ENCODE measurements around the gene FAM237A. TPM values are rescaled to one million over a fixed set of nuclear protein-coding genes. Genes with fewer than 3 reads are reported as not detected.

Gene FAM237A
- total RNA-seq, 1 experiment from 2014 or later = not detected

GRCh38 chr2:206616151-206616550 is 26.1 kb upstream of the FAM237A start:
- peak; percentile 2 for DNase-seq
- H3K27me3 Mint-ChIP-seq (ENCODE audit: unreplicated experiment) = no peaks in the 10 kb centered on the region
- intact Hi-C loops (cut with micrococcal nuclease; ENCODE audit: unreplicated experiment) = no loop called here
- no peak for TF ChIP-seq CTCF (IDR thresholded peaks at IDR 0.05; ENCODE audit: unreplicated experiment)
- H3K4me3 Mint-ChIP-seq (ENCODE audit: low read depth, unreplicated experiment) = no peak overlapping the region
- no peaks in the 10 kb centered on the region for H3K36me3 Mint-ChIP-seq (ENCODE audit: insufficient read depth, unreplicated experiment)
- no TSS peak for BruUV-seq (replicated peaks)
- no peak overlapping the region for H3K27ac Mint-ChIP-seq (ENCODE audit: unreplicated experiment)
- H3K9me3 Mint-ChIP-seq (ENCODE audit: low read depth, unreplicated experiment) = no peaks in the 10 kb centered on the region
- CTCF ChIA-PET = no interaction called here
- peaks cover 20% of the 10 kb centered on the region for H3K4me1 Mint-ChIP-seq (ENCODE audit: low read depth, unreplicated experiment)

- no peaks in the 10 kb centered on the region for H3K9me3 Mint-ChIP-seq (ENCODE audit: low read depth, unreplicated experiment)
- no peak for DNase-seq
- H3K4me1 Mint-ChIP-seq (ENCODE audit: low read depth, unreplicated experiment) = peaks cover 20% of the 10 kb centered on the region
- no peaks in the 10 kb centered on the region for H3K36me3 Mint-ChIP-seq (ENCODE audit: insufficient read depth, unreplicated experiment)
- BruUV-seq (replicated peaks) = no TSS peak
- CTCF ChIA-PET = no interaction called here
- intact Hi-C loops (cut with micrococcal nuclease; ENCODE audit: unreplicated experiment) = no loop called here
- no peak overlapping the region for H3K27ac Mint-ChIP-seq (ENCODE audit: unreplicated experiment)
- TF ChIP-seq CTCF (IDR thresholded peaks at IDR 0.05; ENCODE audit: unreplicated experiment) = no peak
- no peak overlapping the region for H3K4me3 Mint-ChIP-seq (ENCODE audit: low read depth, unreplicated experiment)
- no peaks in the 10 kb centered on the region for H3K27me3 Mint-ChIP-seq (ENCODE audit: unreplicated experiment)
These were observed 23.3 kb upstream of the FAM237A start for GRCh38 chr2:206619011-206619410.

GRCh38 chr2:206626108-206626507 is 16.2 kb upstream of the FAM237A start:
- H3K27me3 Mint-ChIP-seq (ENCODE audit: unreplicated experiment) = peaks cover 29% of the 10 kb centered on the region
- no peaks in the 10 kb centered on the region for H3K4me1 Mint-ChIP-seq (ENCODE audit: low read depth, unreplicated experiment)
- H3K27ac Mint-ChIP-seq (ENCODE audit: unreplicated experiment) = no peak overlapping the region
- no peak for TF ChIP-seq CTCF (IDR thresholded peaks at IDR 0.05; ENCODE audit: unreplicated experiment)
- no peaks in the 10 kb centered on the region for H3K9me3 Mint-ChIP-seq (ENCODE audit: low read depth, unreplicated experiment)
- CTCF ChIA-PET = no interaction called here
- no TSS peak for BruUV-seq (replicated peaks)
- no peak for DNase-seq
- intact Hi-C loops (cut with micrococcal nuclease; ENCODE audit: unreplicated experiment) = no loop called here
- H3K4me3 Mint-ChIP-seq (ENCODE audit: low read depth, unreplicated experiment) = no peak overlapping the region
- no peaks in the 10 kb centered on the region for H3K36me3 Mint-ChIP-seq (ENCODE audit: insufficient read depth, unreplicated experiment)

- TF ChIP-seq CTCF (IDR thresholded peaks at IDR 0.05; ENCODE audit: unreplicated experiment) = no peak
- DNase-seq = no peak
- CTCF ChIA-PET = no interaction called here
- H3K27me3 Mint-ChIP-seq (ENCODE audit: unreplicated experiment) = peaks cover 42% of the 10 kb centered on the region
- intact Hi-C loops (cut with micrococcal nuclease; ENCODE audit: unreplicated experiment) = no loop called here
- H3K36me3 Mint-ChIP-seq (ENCODE audit: insufficient read depth, unreplicated experiment) = no peaks in the 10 kb centered on the region
- H3K9me3 Mint-ChIP-seq (ENCODE audit: low read depth, unreplicated experiment) = no peaks in the 10 kb centered on the region
- H3K4me3 Mint-ChIP-seq (ENCODE audit: low read depth, unreplicated experiment) = no peak overlapping the region
- H3K4me1 Mint-ChIP-seq (ENCODE audit: low read depth, unreplicated experiment) = no peaks in the 10 kb centered on the region
- no peak overlapping the region for H3K27ac Mint-ChIP-seq (ENCODE audit: unreplicated experiment)
- no TSS peak for BruUV-seq (replicated peaks)
These were observed 14.7 kb upstream of the FAM237A start for GRCh38 chr2:206627632-206628031.

- Mint-ChIP-seq H3K4me1 (ENCODE audit: low read depth, unreplicated experiment) (no peaks in the 10 kb centered on the region), H3K27me3 (ENCODE audit: unreplicated experiment) (peaks cover 38% of the 10 kb centered on the region), H3K4me3 (ENCODE audit: low read depth, unreplicated experiment) (no peak overlapping the region), H3K27ac (ENCODE audit: unreplicated experiment) (no peak overlapping the region), H3K36me3 (ENCODE audit: insufficient read depth, unreplicated experiment) (no peaks in the 10 kb centered on the region), H3K9me3 (ENCODE audit: low read depth, unreplicated experiment) (no peaks in the 10 kb centered on the region)
- no peak for TF ChIP-seq CTCF (IDR thresholded peaks at IDR 0.05; ENCODE audit: unreplicated experiment)
- DNase-seq = no peak
- no TSS peak for BruUV-seq (replicated peaks)
- intact Hi-C loops (cut with micrococcal nuclease; ENCODE audit: unreplicated experiment) = no loop called here
- CTCF ChIA-PET = no interaction called here
These were observed 10.9 kb upstream of the FAM237A start for GRCh38 chr2:206631340-206631739.

Data from Calu3 (cell line).